Fibroblast of mammary gland (primary cell): ENCODE results near the gene MGRN1.

ENCODE experiments used
- DNase-seq: peaks from one replicate; pipeline ENCODE4 v3.0.0-alpha.2; 2010; ENCODE audit warnings: low read depth
- H3K4me3 ChIP-seq: 2 replicates; pipeline ENCODE4 v1.5.1; 2011; ENCODE audit warnings: low read depth, mild to moderate bottlenecking, low read length, moderate library complexity; ENCODE audit not compliant: control insufficient read depth
- CTCF ChIP-seq: conservative IDR thresholded peaks from 2 replicates; pipeline ENCODE4 v1.5.1; 2011; ENCODE audit warnings: low read depth, low read length, inconsistent platforms; ENCODE audit not compliant: control insufficient read depth, insufficient read depth

MGRN1 gene

GRCh38 chr16:4618645-4619418 lies 5.8 kb upstream of the MGRN1 start:
- no peak for TF ChIP-seq CTCF
- no peak overlapping the region for H3K4me3 ChIP-seq
- no peak for DNase-seq

- DNase-seq: no peak
- no peak overlapping the region for H3K4me3 ChIP-seq
- TF ChIP-seq CTCF: no peak
These were observed 1.0 kb upstream of the MGRN1 start for GRCh38 chr16:4623593-4623992.

- peak; percentile 62 for DNase-seq
- no peak for TF ChIP-seq CTCF
- peak overlapping the region; percentile 69 for H3K4me3 ChIP-seq
These were observed 367 bp downstream of the MGRN1 start for GRCh38 chr16:4624827-4625559.

- TF ChIP-seq CTCF: no peak
- DNase-seq: no peak
These were observed 1.0 kb downstream of the MGRN1 start for GRCh38 chr16:4625560-4626159.

GRCh38 chr16:4626396-4626795 lies 1.8 kb downstream of the MGRN1 start:
- peak overlapping the region; percentile 69 for H3K4me3 ChIP-seq
- TF ChIP-seq CTCF: no peak
- no peak for DNase-seq

More at GRCh38 chr16:4625560-4626159, 1.0 kb downstream of the MGRN1 start:
- H3K4me3 ChIP-seq: peak overlapping the region; percentile 69

GRCh38 chr16:4628283-4628682 lies 3.7 kb downstream of the MGRN1 start:
- no peak for TF ChIP-seq CTCF
- no peak overlapping the region for H3K4me3 ChIP-seq
- no peak for DNase-seq
